ENCODE results near the gene DCAKD.

The DCAKD gene

GRCh38 chr17:45006927-45007461, 44.4 kb downstream of the DCAKD start:
- Histone ChIP-seq H3K36me3 (ENCODE audit: control insufficient read depth, insufficient read depth, low read length) (peaks cover 3% of the 10 kb centered on the region), H3K9me3 (ENCODE audit: control insufficient read depth, insufficient read depth, low read length) (no peaks in the 10 kb centered on the region), H3K27me3 (ENCODE audit: control insufficient read depth, insufficient read depth, low read length) (peaks cover 6% of the 10 kb centered on the region), H3K4me1 (ENCODE audit: control insufficient read depth, insufficient read depth, low read length) (peaks cover 12% of the 10 kb centered on the region), H3K9ac (ENCODE audit: low read depth, low read length) (no peak overlapping the region), H3K4me3 (ENCODE audit: low read depth, low read length) (no peak overlapping the region)

DNA sequence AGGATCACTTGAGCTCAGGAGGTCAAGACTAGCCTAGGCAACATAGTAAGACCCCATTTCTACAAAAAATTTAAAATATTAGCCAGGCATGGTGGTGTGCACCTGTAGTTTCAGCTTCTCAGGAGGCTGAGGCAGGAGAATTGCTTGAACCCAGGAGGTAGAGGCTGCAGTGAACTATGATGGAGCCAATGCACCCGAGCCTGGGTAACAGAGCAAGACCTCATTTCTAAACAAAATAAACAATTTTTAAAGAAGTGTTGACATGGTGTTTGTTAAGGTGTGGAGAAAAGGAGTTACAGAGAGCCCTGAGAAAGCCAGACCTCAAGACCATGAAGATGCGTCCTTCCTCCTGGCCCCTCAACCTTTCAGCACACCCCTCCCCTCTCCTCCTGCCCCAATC, 45.7 kb downstream of the DCAKD start:
- Histone ChIP-seq H3K9ac (ENCODE audit: low read depth, low read length) (no peak overlapping the region), H3K9me3 (ENCODE audit: control insufficient read depth, insufficient read depth, low read length) (no peaks in the 10 kb centered on the region), H3K4me3 (ENCODE audit: low read depth, low read length) (no peak overlapping the region)

GRCh38 chr17:45004388-45004787, 47.0 kb downstream of the DCAKD start:
- H3K9me3 ChIP-seq (ENCODE audit: control insufficient read depth, insufficient read depth, low read length), result no peaks in the 10 kb centered on the region
- no peak overlapping the region for H3K4me3 ChIP-seq (ENCODE audit: low read depth, low read length)
- H3K27me3 ChIP-seq (ENCODE audit: control insufficient read depth, insufficient read depth, low read length), result peaks cover 6% of the 10 kb centered on the region
- peaks cover 12% of the 10 kb centered on the region for H3K4me1 ChIP-seq (ENCODE audit: control insufficient read depth, insufficient read depth, low read length)
- peaks cover 3% of the 10 kb centered on the region for H3K36me3 ChIP-seq (ENCODE audit: control insufficient read depth, insufficient read depth, low read length)
- no peak overlapping the region for H3K9ac ChIP-seq (ENCODE audit: low read depth, low read length)

More for the DNA sequence above, 45.7 kb downstream of the DCAKD start:
- Histone ChIP-seq H3K4me1 (ENCODE audit: control insufficient read depth, insufficient read depth, low read length) (peaks cover 12% of the 10 kb centered on the region), H3K27me3 (ENCODE audit: control insufficient read depth, insufficient read depth, low read length) (peaks cover 6% of the 10 kb centered on the region), H3K36me3 (ENCODE audit: control insufficient read depth, insufficient read depth, low read length) (peaks cover 3% of the 10 kb centered on the region)

GRCh38 chr17:45003877-45004276, 47.6 kb downstream of the DCAKD start:
- Histone ChIP-seq H3K9ac (ENCODE audit: low read depth, low read length) (no peak overlapping the region), H3K4me3 (ENCODE audit: low read depth, low read length) (no peak overlapping the region), H3K27me3 (ENCODE audit: control insufficient read depth, insufficient read depth, low read length) (peaks cover 6% of the 10 kb centered on the region), H3K36me3 (ENCODE audit: control insufficient read depth, insufficient read depth, low read length) (peaks cover 3% of the 10 kb centered on the region), H3K9me3 (ENCODE audit: control insufficient read depth, insufficient read depth, low read length) (no peaks in the 10 kb centered on the region), H3K4me1 (ENCODE audit: control insufficient read depth, insufficient read depth, low read length) (peaks cover 12% of the 10 kb centered on the region)

DNA sequence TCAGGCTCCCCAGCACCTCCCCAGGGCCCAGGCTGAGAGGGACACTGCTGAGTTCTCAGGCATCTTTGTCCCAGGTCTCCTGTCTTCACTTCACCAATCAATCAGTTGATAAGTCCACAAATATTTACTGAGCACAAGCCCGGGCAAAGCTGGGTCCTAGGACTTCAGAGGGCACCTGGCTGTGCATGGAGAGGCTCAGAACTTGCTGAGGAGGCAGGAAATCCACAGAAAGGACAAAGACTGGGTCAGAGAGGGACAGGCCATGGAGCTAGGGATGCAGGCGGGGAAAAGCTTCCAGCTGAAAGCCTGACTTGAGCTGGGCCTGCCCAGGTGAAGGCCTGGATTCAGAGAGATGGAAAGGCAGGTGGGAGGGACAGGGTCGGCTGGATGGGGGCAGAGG, 50.1 kb downstream of the DCAKD start:
- no peak overlapping the region for H3K9ac ChIP-seq (ENCODE audit: low read depth, low read length)
- H3K27me3 ChIP-seq (ENCODE audit: control insufficient read depth, insufficient read depth, low read length), result peaks cover 9% of the 10 kb centered on the region
- H3K4me1 ChIP-seq (ENCODE audit: control insufficient read depth, insufficient read depth, low read length), result peaks cover 9% of the 10 kb centered on the region
- no peaks in the 10 kb centered on the region for H3K9me3 ChIP-seq (ENCODE audit: control insufficient read depth, insufficient read depth, low read length)
- peaks cover 3% of the 10 kb centered on the region for H3K36me3 ChIP-seq (ENCODE audit: control insufficient read depth, insufficient read depth, low read length)
- H3K4me3 ChIP-seq (ENCODE audit: low read depth, low read length), result no peak overlapping the region

DNA sequence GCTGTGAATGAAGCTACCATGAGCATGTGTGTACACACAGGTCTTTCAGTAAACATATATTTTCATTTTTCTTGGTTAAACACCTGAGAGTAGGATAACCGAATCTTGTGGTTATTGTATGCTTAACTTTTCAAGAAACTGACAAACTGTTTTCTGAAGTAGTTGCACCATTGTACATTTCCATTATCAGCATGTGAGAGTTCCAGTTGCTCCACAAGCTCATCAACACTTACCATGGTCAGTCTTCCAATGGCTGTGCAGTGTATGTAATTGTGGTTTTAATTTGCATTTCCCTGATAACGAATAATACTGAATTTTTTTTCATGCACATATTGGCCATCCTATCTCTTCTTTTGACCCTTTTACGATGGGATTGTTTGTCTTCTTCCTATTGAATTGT, 52.0 kb downstream of the DCAKD start:
- Histone ChIP-seq H3K4me3 (ENCODE audit: low read depth, low read length) (no peak overlapping the region), H3K27me3 (ENCODE audit: control insufficient read depth, insufficient read depth, low read length) (peaks cover 7% of the 10 kb centered on the region), H3K9ac (ENCODE audit: low read depth, low read length) (no peak overlapping the region), H3K4me1 (ENCODE audit: control insufficient read depth, insufficient read depth, low read length) (peaks cover 8% of the 10 kb centered on the region), H3K9me3 (ENCODE audit: control insufficient read depth, insufficient read depth, low read length) (no peaks in the 10 kb centered on the region), H3K36me3 (ENCODE audit: control insufficient read depth, insufficient read depth, low read length) (no peaks in the 10 kb centered on the region)

DNA sequence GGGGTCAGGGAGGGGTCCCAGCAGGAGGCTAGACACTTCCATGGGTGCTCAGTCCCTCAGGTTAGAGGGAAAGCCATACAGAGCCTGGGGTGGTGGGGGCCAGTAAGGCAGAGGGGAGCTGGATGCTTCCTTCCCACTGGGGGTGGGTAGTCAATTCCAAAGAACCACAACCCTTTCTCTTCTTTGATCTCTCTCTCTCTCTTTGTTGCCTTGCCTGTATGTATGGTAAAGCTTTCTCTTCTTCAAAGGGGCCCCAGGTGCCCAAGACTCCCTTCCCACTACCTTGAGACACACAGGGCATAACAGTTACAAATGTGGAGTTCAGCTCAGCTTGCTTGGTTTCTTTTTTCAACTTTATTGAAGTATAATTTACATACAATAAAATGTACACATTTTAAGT, 52.8 kb downstream of the DCAKD start:
- Histone ChIP-seq H3K36me3 (ENCODE audit: control insufficient read depth, insufficient read depth, low read length) (no peaks in the 10 kb centered on the region), H3K9ac (ENCODE audit: low read depth, low read length) (no peak overlapping the region), H3K4me3 (ENCODE audit: low read depth, low read length) (no peak overlapping the region), H3K9me3 (ENCODE audit: control insufficient read depth, insufficient read depth, low read length) (no peaks in the 10 kb centered on the region), H3K4me1 (ENCODE audit: control insufficient read depth, insufficient read depth, low read length) (peaks cover 2% of the 10 kb centered on the region), H3K27me3 (ENCODE audit: control insufficient read depth, insufficient read depth, low read length) (peaks cover 7% of the 10 kb centered on the region)

DNA sequence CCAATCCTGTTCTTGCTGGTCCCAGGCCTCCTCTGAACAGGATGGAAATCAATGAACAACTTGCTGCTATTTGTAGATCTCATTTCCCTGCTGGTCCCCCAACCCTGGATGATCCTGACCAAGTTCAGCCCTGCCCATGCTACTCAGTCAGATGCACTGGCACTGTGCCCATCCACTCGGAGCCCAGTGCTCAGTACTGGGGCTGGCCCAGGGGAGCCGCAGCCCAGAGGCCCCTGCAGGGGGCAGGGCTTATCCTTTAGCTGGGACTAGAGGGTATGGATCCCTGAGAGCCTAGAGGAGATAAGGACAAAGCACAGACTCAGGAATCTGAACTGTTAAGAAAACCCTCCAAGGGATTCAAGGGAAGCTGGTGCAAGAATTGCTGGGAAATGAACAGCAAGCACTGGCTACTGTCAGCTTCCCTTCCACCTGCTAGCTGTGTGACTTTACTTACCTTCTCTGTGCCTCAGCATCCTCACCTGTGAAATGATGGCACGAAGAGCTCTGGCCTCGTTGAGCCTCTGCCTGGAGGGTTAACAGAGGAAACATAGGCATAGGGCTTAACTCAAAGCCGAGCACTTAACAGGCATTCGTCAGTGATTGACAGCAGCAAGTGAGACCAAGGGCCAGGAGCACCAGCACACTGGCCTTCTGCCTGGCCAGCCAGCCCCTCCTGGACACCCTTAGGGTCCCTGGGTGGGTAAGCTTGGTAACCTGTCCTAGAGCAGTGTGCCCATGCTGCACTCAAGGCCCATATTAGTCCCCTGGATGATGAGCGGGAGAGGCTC, 53.5 kb downstream of the DCAKD start:
- Histone ChIP-seq H3K27me3 (ENCODE audit: control insufficient read depth, insufficient read depth, low read length) (peaks cover 4% of the 10 kb centered on the region), H3K9me3 (ENCODE audit: control insufficient read depth, insufficient read depth, low read length) (no peaks in the 10 kb centered on the region), H3K4me3 (ENCODE audit: low read depth, low read length) (no peak overlapping the region), H3K9ac (ENCODE audit: low read depth, low read length) (no peak overlapping the region), H3K4me1 (ENCODE audit: control insufficient read depth, insufficient read depth, low read length) (no peaks in the 10 kb centered on the region), H3K36me3 (ENCODE audit: control insufficient read depth, insufficient read depth, low read length) (no peaks in the 10 kb centered on the region)

DNA sequence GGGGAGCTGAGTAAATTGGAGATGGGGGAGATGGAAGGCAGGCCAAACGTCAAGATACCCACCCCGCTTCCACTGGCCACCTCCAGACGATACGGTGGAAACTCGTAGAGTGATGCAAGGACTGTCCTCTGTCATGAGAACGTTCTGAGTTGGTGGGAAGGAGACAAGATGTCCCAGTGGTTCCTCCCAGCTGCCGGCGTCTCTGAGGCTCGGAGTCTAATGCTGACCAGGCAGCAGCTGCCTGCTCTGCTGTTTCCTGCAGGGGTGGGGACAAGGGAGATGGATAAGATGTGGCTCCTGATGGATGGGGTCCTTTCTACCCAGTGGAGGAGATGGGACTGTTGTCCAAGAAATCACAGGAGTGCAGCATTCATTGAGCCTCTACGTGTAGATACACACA, 55.1 kb downstream of the DCAKD start:
- H3K4me1 ChIP-seq (ENCODE audit: control insufficient read depth, insufficient read depth, low read length), result no peaks in the 10 kb centered on the region
- peaks cover 5% of the 10 kb centered on the region for H3K27me3 ChIP-seq (ENCODE audit: control insufficient read depth, insufficient read depth, low read length)
- H3K9ac ChIP-seq (ENCODE audit: low read depth, low read length), result no peak overlapping the region
- no peaks in the 10 kb centered on the region for H3K36me3 ChIP-seq (ENCODE audit: control insufficient read depth, insufficient read depth, low read length)
- no peaks in the 10 kb centered on the region for H3K9me3 ChIP-seq (ENCODE audit: control insufficient read depth, insufficient read depth, low read length)
- no peak overlapping the region for H3K4me3 ChIP-seq (ENCODE audit: low read depth, low read length)

DNA sequence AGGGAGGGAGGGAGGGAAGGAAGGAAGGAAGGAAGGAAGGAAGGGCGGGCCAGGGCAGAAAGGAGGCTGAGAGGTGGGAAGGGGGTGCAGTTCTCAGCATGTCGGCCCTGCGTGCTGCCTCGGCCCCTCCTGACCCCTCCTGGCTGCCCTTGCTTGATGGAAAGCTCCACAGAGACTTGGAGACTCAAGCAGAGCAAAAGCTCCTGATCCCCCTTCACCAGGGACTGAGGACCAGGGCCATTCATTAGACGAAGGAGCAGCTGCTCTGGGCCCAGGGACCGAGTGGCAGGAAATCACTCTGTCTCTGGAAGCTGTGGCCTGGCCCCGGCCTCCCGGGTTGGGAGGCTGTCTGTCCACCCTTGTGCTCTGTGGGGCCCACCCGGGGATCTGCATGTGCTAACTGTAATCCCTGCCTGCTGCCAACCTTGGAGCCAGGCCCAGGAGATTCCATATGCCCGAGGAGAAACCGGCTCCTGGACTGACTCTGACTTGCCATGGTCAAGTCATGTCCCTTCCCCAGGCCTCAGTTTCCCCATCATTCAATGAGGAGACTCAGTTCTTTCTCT, 55.9 kb downstream of the DCAKD start:
- Histone ChIP-seq H3K4me3 (ENCODE audit: low read depth, low read length) (no peak overlapping the region), H3K9me3 (ENCODE audit: control insufficient read depth, insufficient read depth, low read length) (no peaks in the 10 kb centered on the region), H3K4me1 (ENCODE audit: control insufficient read depth, insufficient read depth, low read length) (no peaks in the 10 kb centered on the region), H3K9ac (ENCODE audit: low read depth, low read length) (no peak overlapping the region), H3K27me3 (ENCODE audit: control insufficient read depth, insufficient read depth, low read length) (peaks cover 7% of the 10 kb centered on the region), H3K36me3 (ENCODE audit: control insufficient read depth, insufficient read depth, low read length) (no peaks in the 10 kb centered on the region)

DNA sequence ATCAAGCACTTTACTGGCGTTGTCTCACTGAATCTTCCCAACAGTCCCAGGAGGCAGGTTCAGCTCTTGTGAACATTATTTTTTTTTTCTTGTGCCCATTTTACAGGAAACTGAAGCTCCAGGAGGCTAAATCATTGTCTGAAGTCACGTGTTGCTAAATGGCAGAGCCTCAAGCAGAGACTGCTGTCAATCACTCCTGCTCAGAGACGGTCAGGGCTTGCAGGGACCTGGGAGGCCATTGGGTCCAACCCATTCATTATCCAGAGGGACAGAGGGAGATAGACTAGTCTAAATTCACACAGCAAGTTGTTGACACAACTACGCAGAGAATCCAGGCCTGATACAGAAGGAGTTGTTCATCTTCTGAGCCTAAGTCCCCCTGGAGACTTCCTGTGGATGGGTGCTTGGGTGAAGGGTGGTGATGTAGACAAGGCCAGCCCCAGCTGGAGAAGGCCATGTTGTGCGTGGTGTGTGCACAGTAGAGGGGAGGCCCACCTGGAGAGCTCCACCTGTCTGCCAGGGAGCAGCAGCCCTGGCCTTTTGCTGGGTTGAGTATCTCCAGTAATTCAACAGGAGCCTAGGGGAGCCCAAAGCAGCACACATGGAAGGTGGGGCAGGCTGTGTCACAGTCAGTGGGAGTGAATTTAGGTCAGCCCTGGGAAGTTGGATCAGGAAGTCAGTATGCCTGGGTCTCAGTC, 59.0 kb downstream of the DCAKD start:
- H3K4me3 ChIP-seq (ENCODE audit: low read depth, low read length), result no peak overlapping the region
- no peaks in the 10 kb centered on the region for H3K36me3 ChIP-seq (ENCODE audit: control insufficient read depth, insufficient read depth, low read length)
- H3K9me3 ChIP-seq (ENCODE audit: control insufficient read depth, insufficient read depth, low read length), result no peaks in the 10 kb centered on the region
- H3K27me3 ChIP-seq (ENCODE audit: control insufficient read depth, insufficient read depth, low read length), result peaks cover 16% of the 10 kb centered on the region
- H3K9ac ChIP-seq (ENCODE audit: low read depth, low read length), result no peak overlapping the region
- H3K4me1 ChIP-seq (ENCODE audit: control insufficient read depth, insufficient read depth, low read length), result peaks cover 4% of the 10 kb centered on the region
